RKO (cell line): Measurements from ENCODE around the gene IL11.

Experiments used
- DNase-seq: peaks from one replicate; pipeline ENCODE4 v3.0.0-alpha.2; 2016; ENCODE audit warnings: low spot score

The IL11 gene

DNA sequence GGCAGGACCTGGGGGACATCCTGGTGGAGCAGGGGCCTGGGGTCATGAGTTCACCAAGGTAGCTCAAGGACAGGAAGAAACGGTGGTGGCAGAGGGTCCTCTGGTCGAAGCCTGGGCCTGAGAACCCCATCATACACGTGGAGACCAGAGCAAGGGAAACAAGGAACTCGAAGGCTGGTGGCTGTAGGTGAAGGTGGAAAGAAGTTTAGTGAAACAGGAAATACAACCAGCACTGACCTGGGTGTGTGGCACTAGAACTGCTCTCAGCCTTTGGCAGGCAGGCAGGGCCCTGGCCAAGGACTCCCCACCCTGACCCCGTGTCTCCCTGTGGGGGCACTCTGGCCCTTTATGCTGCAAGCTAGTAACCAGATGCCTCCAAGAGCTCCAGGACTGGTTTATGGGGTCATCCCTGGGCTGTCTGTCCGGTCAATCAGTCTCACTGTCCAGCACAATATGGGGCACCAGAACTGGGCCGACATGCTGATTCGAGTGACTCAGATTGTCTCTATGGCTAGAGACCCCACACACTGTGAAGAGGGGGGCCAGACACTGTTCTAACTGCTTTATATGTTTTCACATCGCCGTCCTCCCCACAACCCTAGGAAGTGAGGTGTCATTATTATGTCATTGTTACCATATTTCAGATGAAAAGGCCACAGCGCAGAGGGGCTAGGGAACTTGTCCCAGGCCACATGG is 19.5 kb downstream of the IL11 start:
- DNase-seq = no peak

DNA sequence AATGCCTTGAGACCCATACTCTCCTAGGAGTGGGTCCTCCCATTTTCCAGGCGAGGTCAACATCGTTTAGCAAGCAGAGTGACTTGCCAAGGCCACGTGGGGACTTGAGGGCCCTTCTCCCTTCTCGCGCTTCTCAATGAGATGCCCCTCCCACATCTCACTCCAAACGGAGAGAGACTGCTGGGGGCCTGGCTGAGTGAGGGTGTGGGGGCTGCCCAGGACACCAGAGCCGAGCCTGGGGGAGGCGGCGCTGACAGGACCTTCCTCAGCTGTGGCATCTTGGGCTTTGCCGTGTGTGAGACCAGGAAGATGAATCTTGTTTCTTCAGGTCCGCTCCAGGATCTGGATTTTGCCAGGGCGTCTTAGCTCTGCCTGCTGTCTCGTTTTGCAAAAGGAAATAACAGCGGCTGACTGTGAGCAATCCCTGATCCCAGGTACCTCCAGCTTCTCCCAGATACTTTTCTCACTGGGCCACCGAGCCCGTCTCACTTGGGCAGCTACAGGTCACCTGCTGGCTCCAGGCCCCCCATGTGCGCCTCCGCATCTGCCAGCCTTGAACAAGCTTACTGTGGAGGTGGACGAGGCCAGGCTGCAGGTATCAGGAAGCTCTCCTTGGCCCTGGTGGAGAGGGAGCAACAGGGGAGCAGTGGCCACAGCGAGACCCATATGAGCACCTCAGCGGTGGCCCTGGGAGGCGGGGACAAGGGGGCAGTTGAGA is 21.8 kb downstream of the IL11 start:
- DNase-seq = no peak

DNA sequence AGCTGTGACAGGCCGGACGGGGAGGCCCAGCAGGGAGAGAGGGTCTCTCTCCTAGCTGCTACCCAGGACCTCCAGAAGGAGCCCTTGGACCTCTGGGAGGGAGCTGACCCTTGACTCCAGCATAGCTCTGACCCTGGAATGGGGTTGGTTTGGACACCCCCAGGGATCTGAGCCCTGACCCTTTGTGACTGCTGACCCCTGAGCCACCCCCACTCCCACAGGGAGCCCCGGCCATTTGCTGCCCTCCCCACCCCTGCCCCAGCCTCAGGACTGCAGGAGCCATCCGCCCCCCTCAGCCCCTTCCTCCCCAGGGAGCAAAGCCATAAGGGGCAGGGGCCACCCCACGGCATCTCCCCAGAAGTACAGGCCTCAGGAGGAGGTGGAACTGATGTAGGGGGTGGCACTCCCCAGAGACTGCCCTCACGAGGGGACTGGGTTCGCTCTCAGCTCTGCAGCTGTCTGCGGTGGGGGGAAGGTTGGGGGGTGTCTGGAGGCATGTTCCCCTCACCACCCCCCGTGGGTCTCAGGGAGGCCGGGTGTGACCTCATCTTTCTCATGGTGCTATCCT is 22.7 kb downstream of the IL11 start:
- DNase-seq = no peak

DNA sequence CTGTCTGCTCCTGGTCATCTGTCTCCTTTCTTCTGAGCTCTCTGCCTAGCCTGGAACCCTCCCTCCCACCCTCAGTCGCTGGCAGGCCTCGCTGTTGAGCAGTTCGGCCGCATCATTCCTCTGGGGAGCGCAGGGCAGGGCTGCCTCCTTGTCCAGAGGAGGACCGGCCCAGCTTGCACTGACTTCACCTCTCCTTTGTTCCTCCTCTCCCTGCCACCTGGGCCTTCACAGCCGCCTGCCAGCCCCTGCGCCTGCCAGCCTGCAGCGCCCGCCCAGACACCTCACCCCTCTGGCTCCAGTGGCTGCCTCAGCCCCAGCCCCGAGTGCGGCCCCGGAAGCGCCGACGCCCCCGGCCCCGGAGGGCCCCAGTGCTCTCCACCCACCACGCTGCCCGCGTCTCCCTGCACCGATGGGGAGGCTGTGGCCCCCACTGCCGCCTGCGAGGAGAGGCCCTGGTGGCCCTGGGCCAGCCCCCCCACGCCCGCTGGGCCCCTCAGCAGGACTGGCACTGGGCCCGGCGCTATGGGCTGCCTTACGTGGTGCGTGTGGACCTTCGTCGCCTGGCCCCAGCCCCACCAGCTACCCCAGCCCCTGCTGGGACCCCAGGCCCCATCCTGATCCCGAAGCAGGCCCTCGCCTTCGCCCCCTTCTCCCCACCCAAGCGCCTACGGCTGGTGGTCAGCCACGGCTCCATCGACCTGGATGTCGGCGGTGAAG is 23.4 kb downstream of the IL11 start:
- DNase-seq = no peak

DNA sequence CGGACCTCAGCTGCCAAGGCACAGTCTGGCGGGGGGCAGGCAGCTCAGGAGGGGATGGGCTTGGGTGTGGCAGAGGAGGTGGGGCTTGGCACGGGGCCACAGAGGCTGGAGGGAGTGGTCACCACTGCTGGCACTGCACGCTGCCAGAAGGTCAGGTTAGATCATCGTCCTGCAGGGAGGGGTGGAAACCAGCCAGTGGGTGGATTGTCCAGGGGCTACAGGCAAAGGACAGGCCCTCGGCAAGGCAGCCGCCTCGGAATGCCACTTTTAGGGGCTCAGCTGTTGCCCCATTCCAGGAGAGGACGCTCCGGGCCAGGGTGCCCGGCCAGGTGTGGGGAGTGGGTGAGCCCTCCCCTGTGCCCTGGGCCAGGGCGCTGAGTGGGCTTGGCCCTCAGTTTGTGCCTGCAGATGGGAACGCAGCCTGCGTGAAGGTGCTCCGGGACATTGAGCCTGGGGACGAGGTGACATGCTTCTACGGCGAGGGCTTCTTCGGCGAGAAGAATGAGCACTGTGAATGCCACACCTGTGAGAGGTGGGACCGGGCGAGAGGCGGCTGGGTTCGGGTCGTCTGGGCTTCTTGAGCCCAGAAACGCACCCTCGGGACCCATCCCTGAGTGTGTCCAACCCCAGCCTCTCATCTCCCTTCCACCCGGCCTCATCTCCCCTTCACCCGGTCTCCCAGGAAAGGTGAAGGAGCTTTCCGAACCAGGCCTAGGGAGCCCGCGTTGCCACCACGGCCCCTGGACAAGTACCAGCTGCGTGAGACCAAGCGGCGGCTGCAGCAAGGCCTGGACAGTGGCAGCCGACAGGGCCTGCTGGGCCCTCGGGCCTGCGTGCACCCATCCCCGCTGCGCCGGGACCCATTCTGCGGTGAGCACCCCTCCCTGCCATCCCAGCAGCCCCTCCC is 24.2 kb downstream of the IL11 start:
- DNase-seq = no peak

DNA sequence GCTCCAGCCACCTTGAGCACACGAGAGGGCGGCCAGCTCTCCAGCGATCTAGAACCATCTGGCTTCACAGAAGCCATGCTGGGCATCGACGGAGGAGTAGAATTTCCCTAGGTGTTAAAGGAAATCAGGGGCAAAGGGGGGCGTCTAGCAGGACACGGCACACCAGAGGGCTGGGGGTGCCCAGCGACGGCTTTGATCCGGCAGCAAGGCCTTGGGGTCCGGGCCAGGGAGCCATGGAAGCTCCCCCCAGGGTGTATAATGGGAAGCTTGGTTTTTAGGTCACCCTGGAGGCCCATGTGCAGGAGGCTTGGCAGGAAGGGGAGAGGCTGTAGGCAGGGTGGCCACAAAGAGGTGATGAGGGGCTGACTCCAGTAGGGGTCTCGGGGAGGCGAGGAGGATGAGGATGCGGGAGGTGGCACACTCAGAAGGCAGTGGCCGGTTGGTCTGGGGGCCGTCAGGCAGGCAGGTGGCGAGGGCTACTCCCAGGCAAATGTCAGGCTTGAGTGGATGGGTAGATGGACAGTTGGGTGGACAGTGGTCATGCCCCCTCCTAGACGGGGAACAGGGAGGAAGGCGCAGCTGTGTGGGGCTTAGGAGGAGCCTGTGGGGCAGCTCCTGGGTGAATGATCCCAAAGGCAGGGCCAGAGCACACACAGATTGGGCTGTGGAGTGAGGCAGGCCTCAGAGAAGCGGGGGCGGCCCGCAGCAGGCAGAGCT is 25.0 kb downstream of the IL11 start:
- no peak for DNase-seq

DNA sequence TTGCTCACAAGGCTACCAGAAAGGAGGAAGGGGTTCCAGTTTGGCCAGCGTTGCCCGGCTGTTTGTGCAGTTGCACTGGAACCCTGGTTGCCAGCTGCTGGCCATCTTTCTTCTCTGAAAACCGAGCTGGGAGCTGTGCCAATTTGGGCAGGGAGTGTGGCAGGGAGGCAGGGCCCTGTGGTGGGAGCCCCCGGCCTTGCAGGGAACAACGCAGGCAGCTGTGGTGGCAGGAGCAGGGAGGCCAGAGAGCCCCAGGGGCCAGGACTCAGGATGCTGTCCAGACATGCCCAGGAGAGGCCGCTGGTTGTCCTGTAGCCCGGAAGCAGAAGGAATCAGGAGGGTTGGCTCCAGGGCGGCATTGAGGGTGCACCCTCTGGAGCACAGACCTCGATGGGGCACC is 25.8 kb downstream of the IL11 start:
- no peak for DNase-seq

DNA sequence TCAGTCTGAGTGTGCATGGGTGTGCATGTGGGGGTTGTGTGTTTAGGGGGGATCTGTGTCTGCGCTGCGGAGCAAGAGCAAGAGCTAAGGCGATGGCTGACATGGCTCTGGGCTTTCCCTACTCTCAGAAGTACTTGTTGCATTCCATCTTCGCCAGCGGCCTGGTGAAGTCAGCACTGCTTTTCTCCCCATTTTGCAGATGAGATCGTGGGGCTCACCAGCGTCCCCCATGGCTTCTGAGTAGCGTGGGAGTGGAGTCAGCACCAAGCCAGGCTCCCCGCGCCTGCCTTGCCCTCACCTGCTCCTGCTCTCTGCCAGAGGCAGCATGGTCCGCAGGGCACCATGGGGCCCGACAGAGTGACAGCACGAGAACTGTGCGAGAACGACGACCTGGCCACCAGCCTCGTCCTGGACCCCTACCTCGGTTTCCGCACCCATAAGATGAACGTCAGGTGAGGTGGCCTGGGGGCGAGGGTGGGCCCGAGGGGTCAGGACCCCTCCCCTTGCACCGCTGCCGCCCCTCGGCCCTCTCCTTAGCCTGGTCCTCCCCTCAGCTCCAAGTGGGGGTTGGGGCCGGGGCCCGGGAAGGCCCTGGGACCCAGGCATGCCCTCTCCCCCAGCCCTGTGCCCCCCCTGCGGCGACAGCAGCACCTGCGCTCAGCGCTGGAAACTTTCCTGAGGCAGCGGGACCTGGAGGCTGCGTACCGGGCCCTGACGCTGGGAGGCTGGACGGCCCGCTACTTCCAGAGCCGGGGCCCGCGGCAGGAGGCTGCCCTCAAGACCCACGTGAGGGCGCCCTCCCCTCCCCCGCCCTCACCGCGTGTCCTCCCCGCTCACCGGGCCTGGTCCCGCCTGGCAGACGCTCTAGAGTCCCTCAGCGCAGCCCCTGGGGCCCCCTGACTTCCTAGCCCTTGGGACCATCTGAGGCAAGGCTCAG is 28.4 kb downstream of the IL11 start:
- DNase-seq = no peak

DNA sequence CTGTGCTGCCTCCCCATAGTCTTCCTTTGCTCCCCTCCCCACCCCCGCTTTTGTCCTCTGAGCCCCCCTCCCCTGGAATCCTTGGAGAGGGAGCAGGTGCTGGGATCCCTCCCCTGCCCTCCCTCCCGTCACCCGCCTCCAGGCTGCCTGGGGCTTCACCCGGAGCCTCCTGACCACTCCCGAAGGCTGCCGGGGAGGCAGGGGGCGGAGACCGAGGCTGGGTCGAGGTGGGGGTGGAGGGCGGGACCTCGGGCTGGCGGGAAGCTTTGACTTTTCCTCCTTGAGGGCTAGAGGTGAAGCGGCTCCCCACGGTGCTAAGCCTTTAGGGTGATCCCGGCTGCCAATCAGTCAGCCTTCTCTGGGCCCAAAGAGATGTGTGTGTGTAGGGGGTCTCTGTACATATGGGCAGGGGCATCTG is 29.1 kb downstream of the IL11 start:
- DNase-seq = peak; percentile 72

DNA sequence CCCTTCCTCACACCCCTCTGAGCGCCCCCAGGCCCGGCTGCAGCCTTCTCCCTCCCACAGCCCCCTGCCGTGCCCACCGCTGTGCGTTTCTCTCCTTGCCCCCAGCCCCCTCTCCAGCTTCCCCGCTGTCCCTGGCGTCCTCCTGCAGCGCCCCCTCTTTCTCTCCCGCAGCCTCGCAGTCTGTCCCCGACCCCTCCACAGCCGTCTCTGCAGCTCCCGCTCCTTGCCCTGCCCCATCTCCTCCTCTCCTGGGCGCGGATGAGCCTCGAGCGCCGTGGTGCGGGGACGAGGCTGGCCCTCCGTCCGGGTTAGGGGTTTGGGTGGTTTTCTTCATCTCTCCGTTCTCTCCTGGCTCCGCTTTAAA is 29.5 kb downstream of the IL11 start:
- peak; percentile 24 for DNase-seq

DNA sequence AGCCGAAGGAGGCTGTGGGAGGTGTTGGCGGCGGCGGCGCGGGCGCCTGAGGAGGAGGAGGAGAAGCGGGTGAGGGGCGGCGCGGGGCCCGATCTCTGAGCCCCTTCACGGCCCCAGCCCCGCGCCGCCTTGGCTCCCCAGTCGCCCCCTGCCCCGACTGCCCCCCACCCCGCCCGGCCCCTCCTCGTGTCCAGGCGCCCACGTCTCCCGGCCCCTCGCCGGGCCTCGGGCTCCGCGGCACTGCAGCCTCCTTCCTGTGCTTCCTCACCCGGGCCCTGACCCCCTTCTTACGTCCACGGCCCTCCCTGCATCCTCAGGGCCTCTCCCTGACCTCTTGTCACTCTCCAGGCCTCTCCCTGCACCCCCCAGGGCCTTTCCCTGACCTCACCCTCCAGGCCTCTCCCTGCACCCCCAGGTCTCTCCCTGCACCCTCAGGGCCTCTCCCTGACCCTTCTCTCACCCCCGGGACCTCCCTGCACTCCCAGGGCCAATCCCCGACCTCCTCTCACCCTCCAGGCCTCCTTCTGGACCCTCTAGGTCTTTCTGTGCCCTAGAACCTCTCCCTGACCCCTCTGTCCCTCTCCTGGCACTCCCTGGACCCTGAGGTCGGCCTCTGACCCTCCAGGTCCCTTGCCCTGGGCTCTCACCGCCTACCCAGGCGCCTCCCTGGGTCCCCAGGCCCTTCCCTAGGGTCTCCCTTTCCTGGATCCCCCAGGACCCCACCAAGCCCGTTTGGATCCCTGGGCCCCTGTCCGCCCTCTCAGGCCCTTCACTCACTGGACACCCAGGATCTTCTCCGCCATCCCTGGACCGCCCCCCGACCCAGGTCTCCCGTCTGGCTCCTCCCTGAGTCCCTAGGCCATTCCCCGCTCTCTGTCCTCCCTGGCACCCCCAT is 30.1 kb downstream of the IL11 start:
- peak; percentile 54 for DNase-seq

DNA sequence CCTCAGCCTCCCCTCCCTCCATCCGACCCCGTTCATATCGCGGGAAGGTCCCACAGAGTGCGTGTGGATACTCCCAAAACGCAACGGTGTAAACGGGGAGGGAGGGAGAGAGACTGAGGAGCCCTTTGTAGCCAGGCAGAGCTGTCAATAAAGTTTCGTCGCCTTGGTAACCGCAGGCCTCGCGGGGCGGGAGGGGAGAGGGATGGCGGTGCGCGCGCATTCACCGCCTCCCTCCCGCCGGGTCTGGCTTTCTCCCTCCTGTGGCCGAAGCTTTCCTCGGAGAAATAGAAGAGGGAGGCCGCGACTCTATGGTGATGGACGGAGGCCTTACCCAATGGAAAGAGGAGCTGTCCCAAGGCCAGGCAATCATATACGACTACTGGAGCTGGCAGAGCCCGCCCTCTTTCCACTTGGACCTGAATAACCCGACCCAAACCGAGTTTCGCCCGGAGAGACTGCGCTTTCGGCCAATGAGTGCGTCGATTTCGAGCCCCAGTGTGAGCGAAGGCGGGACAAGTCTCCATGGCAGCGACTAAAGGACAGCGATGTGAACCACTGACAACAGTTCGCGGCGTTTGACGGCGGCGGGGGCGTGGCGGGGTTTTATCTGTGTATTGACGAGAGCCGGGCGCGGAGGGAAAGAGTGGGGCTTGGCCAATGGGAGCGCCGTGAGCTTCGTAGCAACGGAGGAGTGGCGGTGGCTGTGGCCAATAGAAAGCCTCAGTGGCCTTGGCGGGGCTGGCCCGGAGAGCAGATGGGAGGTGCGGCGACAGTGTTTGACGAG is 31.0 kb downstream of the IL11 start, which contains the start of gene KMT5C:
Gene KMT5C, plus strand, starts transcription at position 772 of the 784 bp plus-strand sequence. CDS start 2,061 bp downstream, outside the sequence.
- DNase-seq = peak; percentile 100

DNA sequence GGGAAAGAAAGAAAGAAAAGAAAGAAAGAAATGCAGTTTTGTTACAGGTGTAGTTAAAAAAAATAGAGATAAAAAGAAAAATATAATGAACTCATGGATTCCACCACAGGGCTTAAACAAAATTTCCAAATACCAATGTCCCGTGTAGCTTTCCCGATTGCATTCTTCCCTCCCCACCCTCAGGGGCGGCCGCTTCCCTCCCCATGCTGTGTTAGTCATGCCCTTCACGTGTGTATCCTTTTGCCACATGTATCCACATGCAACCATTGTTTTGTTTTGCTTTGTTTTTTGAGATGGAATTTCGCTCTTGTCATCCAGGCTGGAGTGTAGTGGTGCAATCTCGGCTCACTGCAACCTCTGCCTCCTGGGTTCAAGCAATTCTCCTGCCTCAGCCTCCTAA is 34.2 kb downstream of the IL11 start:
- DNase-seq = no peak

DNA sequence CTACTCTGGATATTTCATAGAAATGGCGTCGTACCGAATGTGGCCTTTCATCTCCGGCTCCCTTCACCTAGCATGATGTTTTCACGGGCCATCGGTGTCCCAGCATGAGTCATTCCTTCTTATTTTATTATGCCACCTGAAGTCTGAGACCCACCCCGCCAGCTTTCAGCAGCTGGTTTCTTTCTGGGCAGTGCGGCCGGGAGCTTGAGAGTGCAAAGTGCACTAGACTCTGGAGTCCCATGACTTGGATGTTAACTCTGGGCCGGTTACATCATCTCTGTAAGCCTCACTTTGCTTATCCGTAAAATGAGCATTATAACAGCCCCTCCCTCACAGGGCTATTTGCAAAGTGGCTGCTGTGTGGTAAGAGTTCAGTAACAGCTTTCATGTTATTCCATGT is 36.4 kb downstream of the IL11 start:
- no peak for DNase-seq

DNA sequence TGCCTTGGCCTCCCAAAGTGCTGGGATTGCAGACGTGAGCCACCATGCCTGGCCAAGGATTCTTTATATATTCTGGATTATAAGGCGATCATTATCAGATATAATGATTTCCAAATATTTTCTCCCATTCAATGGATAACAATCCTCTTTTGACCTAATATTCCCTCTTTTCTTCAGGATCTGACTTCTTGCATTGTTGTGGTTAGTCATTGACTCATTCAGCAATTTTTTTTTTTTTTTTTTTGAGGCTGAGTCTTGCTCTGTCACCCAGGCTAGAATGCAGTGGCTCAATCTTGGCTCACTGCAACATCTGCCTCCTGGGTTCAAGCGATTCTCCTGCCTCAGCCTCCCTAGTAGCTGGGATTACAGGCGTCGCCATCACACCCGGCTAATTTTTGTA is 40.5 kb downstream of the IL11 start:
- peak; percentile 52 for DNase-seq

DNA sequence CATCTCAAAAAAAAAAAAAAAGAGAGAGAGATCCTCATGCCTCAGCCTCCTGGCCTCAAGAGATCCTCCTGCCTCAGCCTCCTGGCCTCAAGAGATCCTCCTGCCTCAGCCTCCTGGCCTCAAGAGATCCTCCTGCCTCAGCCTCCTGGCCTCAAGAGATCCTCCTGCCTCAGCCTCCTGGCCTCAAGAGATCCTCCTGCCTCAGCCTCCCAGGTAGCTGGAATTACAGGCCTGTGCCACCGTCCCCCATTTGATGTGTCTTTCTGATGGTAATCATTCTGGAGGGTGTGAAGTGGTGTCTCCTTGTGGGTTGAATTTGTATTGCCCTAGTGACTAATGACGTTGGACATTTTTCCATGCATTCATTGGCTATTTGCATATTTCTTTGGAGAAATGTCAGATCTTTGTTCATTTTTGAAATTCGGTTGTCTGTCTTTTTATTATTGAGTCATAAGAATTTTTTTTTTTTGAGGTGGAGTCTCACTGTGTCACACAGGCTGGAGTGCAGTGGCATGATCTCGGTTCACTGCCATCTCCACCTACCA is 41.4 kb downstream of the IL11 start:
- DNase-seq = peak; percentile 44

DNA sequence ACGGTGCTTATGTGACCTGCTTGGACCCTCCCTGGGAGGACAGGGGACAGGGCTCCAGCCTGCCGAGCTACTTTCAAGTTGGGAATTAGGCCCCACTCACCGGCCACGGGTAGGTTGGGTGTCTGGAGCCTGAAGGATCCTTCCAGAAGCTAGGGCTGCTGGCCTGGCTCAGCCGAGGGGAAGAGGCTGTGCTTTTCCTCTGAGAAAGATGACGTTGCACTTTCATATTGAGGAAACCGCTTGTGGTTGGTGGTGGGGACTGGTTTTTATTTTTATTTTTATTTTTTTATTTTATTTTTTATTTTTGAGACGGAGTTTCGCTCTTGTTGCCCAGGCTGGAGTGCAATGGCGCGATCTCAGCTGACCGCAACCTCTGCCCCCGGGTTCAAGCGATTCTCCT is 45.1 kb downstream of the IL11 start, which contains the start of gene TMEM150B:
Gene TMEM150B, minus strand, starts transcription at position 170 of the 400 bp plus-strand sequence. CDS start 4,305 bp downstream, outside the sequence.
- DNase-seq = no peak

DNA sequence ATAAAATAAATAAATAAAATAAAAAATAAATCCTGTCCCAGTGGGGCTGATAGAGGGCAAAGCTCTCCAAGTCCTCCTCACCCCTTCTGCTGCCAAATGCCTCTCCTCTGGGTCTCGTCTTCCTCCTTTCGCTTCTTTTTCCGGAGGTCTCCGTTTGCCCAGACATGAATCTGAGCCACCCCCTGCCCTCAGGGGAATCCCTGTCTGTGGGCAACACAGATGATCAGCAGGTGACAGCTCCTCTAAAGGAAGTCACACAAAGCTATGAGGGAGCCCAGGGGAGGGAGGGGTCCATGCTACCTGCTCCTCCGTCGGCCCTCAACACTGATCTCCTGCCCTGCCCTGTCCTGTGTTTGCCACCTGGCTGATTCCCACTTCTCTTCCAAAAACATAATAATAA is 45.6 kb downstream of the IL11 start:
- DNase-seq = no peak
